NCI-H2171 treated with DMSO at 0.1 percent for 48 hours (cell line): ENCODE data around the gene LMCD1.

Experiments used
- DNase-seq: peaks from one replicate; lab custom pipeline; 2025; lab: John Stamatoyannopoulos, UW

LMCD1 gene

DNA sequence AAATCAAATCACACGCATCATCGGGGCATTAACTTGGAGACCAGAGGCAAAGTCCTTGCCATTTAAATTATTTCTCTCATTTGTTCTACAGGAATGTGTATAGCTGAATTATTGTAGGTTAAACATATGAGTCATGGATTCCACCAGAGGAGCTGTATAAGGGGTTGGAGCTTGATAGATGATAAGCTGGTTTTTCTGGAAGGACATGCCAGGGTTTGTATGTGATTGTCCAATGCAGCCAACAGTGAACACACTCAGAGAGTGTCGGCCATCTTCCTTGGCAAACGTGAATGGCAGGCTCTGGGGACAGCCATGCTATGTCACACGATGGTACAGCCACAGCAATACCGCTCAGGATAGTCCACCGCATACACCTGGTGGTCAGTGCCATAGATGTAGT is 117.9 kb downstream of the LMCD1 start:
- no peak for DNase-seq

DNA sequence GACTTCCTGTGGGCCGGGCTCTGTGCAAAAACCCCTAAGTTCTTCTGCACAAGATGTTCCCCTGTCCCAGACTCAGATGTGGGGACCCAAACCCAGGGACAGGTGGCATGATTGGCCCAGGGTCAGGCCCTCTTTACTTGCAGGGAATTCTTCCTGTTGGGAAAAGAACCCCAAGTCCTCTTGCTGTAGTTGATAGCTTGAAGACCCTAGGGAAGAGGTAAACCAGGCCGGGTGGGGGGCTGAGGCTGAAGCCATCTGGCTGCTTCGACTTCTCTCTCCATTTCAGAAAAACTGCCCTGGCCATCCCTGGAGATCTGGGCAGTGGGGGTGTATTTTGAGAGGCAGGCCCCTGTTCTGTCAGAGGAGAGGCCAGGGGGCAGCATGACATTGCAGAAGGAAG is 119.5 kb downstream of the LMCD1 start:
- no peak for DNase-seq

DNA sequence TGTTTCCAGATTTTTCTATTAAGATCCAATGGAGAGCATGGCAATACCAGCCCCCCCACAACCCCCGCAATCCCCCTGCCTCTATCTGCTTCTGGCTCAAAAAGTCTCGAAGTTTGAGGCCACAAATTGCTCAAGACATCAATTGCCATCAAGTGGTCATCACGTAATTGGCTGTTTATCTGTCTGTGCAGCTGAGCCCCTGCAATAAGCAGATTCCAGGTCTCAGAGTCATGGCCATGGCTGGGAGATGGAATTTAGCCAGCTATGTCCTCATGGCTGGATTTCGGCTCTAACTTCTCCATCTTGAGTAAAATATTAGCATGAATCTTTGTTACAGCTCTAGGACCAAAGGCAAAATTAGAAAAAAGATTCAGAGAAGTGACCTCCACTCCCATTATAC is 120.2 kb downstream of the LMCD1 start:
- no peak for DNase-seq

DNA sequence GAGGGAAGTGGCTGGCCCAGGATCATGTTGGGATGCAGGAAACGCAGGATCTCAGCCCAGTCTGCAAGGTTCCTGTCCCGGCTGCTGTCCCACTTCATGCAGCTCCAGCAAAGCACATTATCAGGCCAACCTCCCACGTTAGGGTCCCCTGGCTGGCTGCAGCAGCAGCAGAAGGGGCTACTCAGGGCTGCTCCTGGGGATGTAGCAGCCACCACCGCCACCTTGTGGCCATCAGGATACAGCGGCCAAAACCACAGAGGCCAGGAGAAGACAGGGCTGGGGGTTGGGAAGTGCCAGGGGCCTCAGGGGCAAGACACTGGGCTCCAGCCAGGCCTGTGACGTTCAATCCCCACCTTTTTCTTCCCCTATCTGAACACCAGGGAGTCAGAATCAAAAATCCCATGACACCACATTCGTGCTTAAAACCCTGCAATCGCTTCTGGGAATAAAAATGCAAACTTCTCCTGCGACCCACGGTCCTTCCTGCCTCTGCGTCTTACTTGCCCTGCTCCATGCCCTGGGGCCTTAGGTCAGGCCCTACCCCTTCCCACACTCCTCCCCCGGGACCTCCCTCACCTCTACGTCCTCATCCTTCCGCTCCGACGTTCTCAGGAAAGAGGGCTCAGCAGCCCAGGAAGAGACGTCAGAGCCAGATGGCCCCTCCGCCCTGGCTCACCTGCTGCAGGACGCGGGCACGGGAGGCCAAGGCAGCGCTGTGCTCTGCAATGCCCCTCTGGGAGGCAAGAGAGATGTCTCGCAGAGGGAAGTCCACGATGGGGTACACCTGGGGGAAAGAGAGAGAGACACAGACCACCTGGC is 121.5 kb downstream of the LMCD1 start:
- DNase-seq = peak; percentile 55

DNA sequence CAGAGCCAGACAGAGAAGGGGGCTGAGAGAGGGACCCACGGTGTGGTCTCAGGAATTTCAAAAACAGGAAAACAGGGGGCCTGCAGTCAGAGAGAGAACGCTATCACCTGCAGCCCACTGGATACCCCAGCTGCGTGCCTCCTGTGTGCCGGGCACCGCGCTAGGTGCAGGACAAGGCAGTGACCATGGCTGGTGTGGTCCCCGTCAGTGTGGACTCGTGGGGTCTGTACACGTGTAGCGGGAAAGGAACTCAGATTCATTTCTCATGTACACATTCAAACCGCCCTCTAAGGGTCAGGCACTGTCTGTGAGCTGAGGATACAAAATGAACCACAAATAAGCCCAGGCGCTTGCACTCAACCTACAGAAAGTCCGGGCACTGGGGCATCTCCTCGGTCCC is 122.1 kb downstream of the LMCD1 start:
- DNase-seq = no peak
